ENCODE data around the gene NPW. TPM values are rescaled to one million over a fixed set of nuclear protein-coding genes. Genes with fewer than 3 reads are reported as not detected.
A peak's percentile ranks its signal among the peaks of the same experiment; 100 is the strongest.

NPW gene
- total and polyA plus RNA-seq, 2 of the 8 experiments (the other 6 are each of a cell fraction or from before 2014, with no cell fraction given): 4.0 to 10.3 TPM

- TF ChIP-seq CHD7 (IDR thresholded peaks at IDR 0.05; ENCODE audit: insufficient replicate concordance, low read length) (no peak), CREB1 (IDR thresholded peaks at IDR 0.05) (peak; percentile 69; the same call in 1 of the 2 replicates)
Measured at GRCh38 chr16:2003827-2004641, 15.6 kb upstream of the NPW start (continued).
